ENCODE measurements around the gene IL1B.

The IL1B gene

GRCh38 chr2:112782234-112782799, 54.3 kb downstream of the IL1B start:
- Histone ChIP-seq H3K9ac (no peak overlapping the region), H3K4me1 (no peaks in the 10 kb centered on the region), H3K27me3 (ENCODE audit: control insufficient read depth, insufficient read depth, low read length) (no peaks in the 10 kb centered on the region), H2AFZ (no peak overlapping the region), H3K4me3 (ENCODE audit: low read depth, low read length) (no peak overlapping the region), H3K4me2 (ENCODE audit: low read length) (no peak overlapping the region), H3K27ac (no peak overlapping the region), H3K79me2 (no peaks in the 10 kb centered on the region), H3K36me3 (ENCODE audit: control insufficient read depth, insufficient read depth, low read length) (no peaks in the 10 kb centered on the region), H3K9me3 (ENCODE audit: control insufficient read depth, low read length) (no peaks in the 10 kb centered on the region)
- TF ChIP-seq CTCF (IDR thresholded peaks at IDR 0.05) = no peak
